ENCODE data around the gene KLHL13. TPM values are rescaled to one million over a fixed set of nuclear protein-coding genes. Genes with fewer than 3 reads are reported as not detected.
"Not testable (repeated sequence)": the region's sequence is repeated elsewhere in the genome, so short reads cannot be mapped to it uniquely, and the experiment has no call there.

Gene KLHL13
- total RNA-seq, 1 donor from 2014 or later = 46.9 TPM

- no peak for DNase-seq
- no peak overlapping the region for H3K27ac Mint-ChIP-seq (ENCODE audit: unreplicated experiment)
- H3K4me3 Mint-ChIP-seq (ENCODE audit: unreplicated experiment) = no peak overlapping the region
- H3K4me1 Mint-ChIP-seq (ENCODE audit: low read depth, unreplicated experiment) = no peaks in the 10 kb centered on the region
- H3K9me3 Mint-ChIP-seq (ENCODE audit: unreplicated experiment) = no peaks in the 10 kb centered on the region
- TF ChIP-seq, protein P1, sequence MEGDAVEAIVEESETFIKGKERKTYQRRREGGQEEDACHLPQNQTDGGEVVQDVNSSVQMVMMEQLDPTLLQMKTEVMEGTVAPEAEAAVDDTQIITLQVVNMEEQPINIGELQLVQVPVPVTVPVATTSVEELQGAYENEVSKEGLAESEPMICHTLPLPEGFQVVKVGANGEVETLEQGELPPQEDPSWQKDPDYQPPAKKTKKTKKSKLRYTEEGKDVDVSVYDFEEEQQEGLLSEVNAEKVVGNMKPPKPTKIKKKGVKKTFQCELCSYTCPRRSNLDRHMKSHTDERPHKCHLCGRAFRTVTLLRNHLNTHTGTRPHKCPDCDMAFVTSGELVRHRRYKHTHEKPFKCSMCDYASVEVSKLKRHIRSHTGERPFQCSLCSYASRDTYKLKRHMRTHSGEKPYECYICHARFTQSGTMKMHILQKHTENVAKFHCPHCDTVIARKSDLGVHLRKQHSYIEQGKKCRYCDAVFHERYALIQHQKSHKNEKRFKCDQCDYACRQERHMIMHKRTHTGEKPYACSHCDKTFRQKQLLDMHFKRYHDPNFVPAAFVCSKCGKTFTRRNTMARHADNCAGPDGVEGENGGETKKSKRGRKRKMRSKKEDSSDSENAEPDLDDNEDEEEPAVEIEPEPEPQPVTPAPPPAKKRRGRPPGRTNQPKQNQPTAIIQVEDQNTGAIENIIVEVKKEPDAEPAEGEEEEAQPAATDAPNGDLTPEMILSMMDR (IDR thresholded peaks at IDR 0.05; ENCODE audit: partially characterized antibody, unreplicated experiment) = no peak
- no peaks in the 10 kb centered on the region for H3K27me3 Mint-ChIP-seq (ENCODE audit: unreplicated experiment)
- H3K36me3 Mint-ChIP-seq (ENCODE audit: unreplicated experiment) = no peaks in the 10 kb centered on the region
Measured at GRCh38 chrX:118129681-118130080, 13.1 kb upstream of the KLHL13 start.

DNA sequence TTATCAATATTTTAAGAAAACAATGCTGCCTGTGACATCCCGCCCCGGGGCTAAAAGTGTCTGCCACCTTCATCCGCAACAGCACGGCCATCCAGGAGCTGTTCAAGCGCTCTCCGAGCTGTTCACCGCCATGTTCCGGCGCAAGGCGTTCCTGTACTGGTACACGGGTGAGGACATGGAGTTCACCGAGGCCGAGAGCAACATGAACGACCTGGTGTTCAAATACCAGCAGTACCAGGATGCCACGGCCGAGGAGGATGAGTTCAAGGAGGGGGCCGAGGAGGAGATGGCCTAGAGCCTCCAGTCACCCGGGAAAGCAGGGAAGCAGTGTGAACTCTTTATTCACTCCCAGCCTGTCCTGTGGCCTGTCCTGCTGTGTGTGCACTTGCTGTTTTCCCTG, 12.1 kb upstream of the KLHL13 start:
- TF ChIP-seq, protein P1 (IDR thresholded peaks at IDR 0.05; ENCODE audit: partially characterized antibody, unreplicated experiment) = no peak
- no peak overlapping the region for H3K4me3 Mint-ChIP-seq (ENCODE audit: unreplicated experiment)
- H3K27me3 Mint-ChIP-seq (ENCODE audit: unreplicated experiment) = no peaks in the 10 kb centered on the region
- DNase-seq = no peak
- no peaks in the 10 kb centered on the region for H3K36me3 Mint-ChIP-seq (ENCODE audit: unreplicated experiment)
- H3K9me3 Mint-ChIP-seq (ENCODE audit: unreplicated experiment) = no peaks in the 10 kb centered on the region
- no peaks in the 10 kb centered on the region for H3K4me1 Mint-ChIP-seq (ENCODE audit: low read depth, unreplicated experiment)
- no peak overlapping the region for H3K27ac Mint-ChIP-seq (ENCODE audit: unreplicated experiment)

- no peaks in the 10 kb centered on the region for H3K4me1 Mint-ChIP-seq (ENCODE audit: low read depth, unreplicated experiment)
- no peaks in the 10 kb centered on the region for H3K36me3 Mint-ChIP-seq (ENCODE audit: unreplicated experiment)
- H3K27ac Mint-ChIP-seq (ENCODE audit: unreplicated experiment) = no peak overlapping the region
- H3K27me3 Mint-ChIP-seq (ENCODE audit: unreplicated experiment) = no peaks in the 10 kb centered on the region
- H3K4me3 Mint-ChIP-seq (ENCODE audit: unreplicated experiment) = no peak overlapping the region
- DNase-seq = no peak
- TF ChIP-seq, protein P1 (IDR thresholded peaks at IDR 0.05; ENCODE audit: partially characterized antibody, unreplicated experiment) = no peak
- H3K9me3 Mint-ChIP-seq (ENCODE audit: unreplicated experiment) = no peaks in the 10 kb centered on the region
Measured at GRCh38 chrX:118126286-118126685, 9.7 kb upstream of the KLHL13 start.

DNA sequence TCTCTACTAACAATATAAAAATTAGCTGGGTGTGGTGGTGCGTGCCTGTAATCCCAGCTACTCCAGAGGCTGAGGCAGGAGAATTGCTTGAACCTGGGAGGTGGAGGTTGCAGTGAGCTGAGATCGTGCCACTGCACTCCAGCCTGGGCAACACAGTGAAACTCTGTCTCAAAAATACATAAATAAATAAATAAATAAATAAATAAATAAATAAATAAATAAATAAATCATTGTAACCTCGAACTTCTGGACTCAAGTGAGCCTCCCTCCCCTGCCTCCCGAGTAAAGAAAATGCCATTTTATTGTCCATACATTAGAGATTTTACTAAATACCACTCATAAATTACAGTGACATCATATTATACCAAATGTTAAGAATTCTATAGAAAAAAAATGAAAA, 7.6 kb upstream of the KLHL13 start:
- not testable (repeated sequence) for H3K27ac Mint-ChIP-seq (ENCODE audit: unreplicated experiment); H3K4me1 Mint-ChIP-seq (ENCODE audit: low read depth, unreplicated experiment); H3K9me3 Mint-ChIP-seq (ENCODE audit: unreplicated experiment); H3K4me3 Mint-ChIP-seq (ENCODE audit: unreplicated experiment); DNase-seq; H3K36me3 Mint-ChIP-seq (ENCODE audit: unreplicated experiment); H3K27me3 Mint-ChIP-seq (ENCODE audit: unreplicated experiment)

- peaks cover 2% of the 10 kb centered on the region for H3K4me1 Mint-ChIP-seq (ENCODE audit: low read depth, unreplicated experiment)
- DNase-seq = no peak
- no peaks in the 10 kb centered on the region for H3K9me3 Mint-ChIP-seq (ENCODE audit: unreplicated experiment)
- TF ChIP-seq, protein P1 (IDR thresholded peaks at IDR 0.05; ENCODE audit: partially characterized antibody, unreplicated experiment) = no peak
- H3K36me3 Mint-ChIP-seq (ENCODE audit: unreplicated experiment) = no peaks in the 10 kb centered on the region
- H3K27ac Mint-ChIP-seq (ENCODE audit: unreplicated experiment) = no peak overlapping the region
- H3K4me3 Mint-ChIP-seq (ENCODE audit: unreplicated experiment) = peak overlapping the region; percentile 71
- H3K27me3 Mint-ChIP-seq (ENCODE audit: unreplicated experiment) = peaks cover 3% of the 10 kb centered on the region
Measured at GRCh38 chrX:118117741-118118140, 1.1 kb upstream of the KLHL13 start.

All from glutamatergic neuron (in vitro differentiated cells).